Bone marrow (tissue), 2 donors: Measurements from ENCODE around the gene CBR1.

Experiments
- DNase-seq, 2 donors: peaks; one replicate each; lab custom pipeline; 2025; lab: John Stamatoyannopoulos, UW

CBR1 gene

DNA sequence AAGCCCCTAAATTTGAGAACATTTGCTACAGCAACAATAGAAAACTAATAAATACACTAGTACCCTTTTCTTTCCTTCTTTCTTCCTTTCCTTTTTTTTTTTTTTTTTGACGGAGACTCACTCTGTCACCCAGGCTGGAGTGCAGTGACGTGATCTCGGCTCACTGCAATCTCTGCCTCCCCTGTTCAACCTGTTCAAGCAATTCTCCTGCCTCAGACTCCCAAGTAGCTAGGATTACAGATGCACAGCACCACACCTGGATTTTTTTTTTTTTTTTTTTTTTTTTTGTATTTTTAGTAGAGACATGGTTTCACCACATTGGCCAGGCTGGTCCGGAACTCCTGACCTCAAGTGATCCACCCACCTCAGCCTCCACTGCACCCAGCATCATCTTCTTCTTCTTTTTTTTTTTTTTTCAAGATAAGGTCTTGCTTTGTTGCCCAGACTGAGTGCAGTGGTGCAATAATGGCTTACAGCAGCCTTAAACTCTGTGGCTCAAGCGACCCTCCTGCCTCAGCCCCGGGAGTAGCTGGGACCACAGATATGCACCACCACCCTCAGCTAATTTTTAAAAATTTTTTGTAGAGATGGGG lies 45.4 kb downstream of the CBR1 start:
- DNase-seq = no peak

GRCh38 chr21:36117286-36117741 lies 47.5 kb downstream of the CBR1 start:
- no peak for DNase-seq

DNA sequence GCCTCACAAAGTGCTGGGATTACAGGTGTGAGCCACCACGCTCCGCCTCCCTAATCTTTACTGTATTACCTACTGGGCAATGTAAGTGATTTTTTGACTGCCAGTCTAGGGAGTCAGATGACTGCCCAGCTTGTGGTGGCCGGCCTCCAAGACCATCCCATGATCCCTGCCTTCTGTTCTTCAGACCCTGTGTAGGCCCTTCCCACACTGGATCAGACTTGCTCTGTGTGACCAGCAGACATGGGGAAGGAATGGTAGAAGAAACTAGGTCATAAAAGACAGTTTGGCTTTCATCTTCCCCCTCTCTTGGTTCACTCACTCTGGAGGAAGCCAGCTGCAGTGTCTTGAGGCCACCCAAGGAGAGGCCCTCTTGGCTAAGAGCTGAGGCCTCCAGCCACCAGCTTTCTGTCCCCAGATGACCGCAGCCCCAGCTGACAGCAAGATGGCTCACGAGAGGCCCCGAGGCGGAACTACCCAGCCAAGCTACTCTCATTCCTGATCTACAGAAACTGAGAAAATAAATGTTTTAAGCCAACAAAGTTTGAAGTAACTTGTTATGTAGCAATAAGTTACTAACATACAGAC lies 50.6 kb downstream of the CBR1 start:
- no peak for DNase-seq
